Vagina (tissue), 2 donors: ENCODE data around the gene KDM6A.

Experiments used
- POLR2A ChIP-seq, 2 donors: fragments of 450-650 bp; IDR thresholded peaks; one replicate each; pipeline ENCODE4 v1.6.1; 2017; ENCODE audit warnings: antibody characterized with exemption in 2 of 2, mild to moderate bottlenecking in 2 of 2, moderate library complexity in 2 of 2
- POLR2AphosphoS5 ChIP-seq, 2 donors: sonication (generic); formaldehyde crosslinking; IDR thresholded peaks; one replicate each; pipeline ENCODE4 v1.9.0; 2017; ENCODE audit warnings: antibody characterized with exemption in 2 of 2, mild to moderate bottlenecking in 2 of 2, low read depth in 1 of 2; ENCODE audit not compliant: insufficient read depth in 1 of 2
- TF ChIP-seq, protein P1 (sequence below), 3 experiments: fragments of 450-650 bp in 2 of 3; fragments of 200-600 bp in 1 of 3; sonication (generic) in 1 of 3; IDR thresholded peaks; one replicate each; pipeline ENCODE4 v1.5.1; 2017 to 2019; ENCODE audit warnings: antibody characterized with exemption in 3 of 3, mild to moderate bottlenecking in 2 of 3, moderate library complexity in 2 of 3

- TF ChIP-seq POLR2AphosphoS5 (IDR thresholded peaks at IDR 0.05; ENCODE audit: insufficient read depth in 1 of 2, low read depth in 1 of 2): peak; percentile 86 to 88
- TF ChIP-seq, protein P1, sequence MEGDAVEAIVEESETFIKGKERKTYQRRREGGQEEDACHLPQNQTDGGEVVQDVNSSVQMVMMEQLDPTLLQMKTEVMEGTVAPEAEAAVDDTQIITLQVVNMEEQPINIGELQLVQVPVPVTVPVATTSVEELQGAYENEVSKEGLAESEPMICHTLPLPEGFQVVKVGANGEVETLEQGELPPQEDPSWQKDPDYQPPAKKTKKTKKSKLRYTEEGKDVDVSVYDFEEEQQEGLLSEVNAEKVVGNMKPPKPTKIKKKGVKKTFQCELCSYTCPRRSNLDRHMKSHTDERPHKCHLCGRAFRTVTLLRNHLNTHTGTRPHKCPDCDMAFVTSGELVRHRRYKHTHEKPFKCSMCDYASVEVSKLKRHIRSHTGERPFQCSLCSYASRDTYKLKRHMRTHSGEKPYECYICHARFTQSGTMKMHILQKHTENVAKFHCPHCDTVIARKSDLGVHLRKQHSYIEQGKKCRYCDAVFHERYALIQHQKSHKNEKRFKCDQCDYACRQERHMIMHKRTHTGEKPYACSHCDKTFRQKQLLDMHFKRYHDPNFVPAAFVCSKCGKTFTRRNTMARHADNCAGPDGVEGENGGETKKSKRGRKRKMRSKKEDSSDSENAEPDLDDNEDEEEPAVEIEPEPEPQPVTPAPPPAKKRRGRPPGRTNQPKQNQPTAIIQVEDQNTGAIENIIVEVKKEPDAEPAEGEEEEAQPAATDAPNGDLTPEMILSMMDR (IDR thresholded peaks at IDR 0.05): no peak
- peak; percentile 15 to 66 for TF ChIP-seq POLR2A (IDR thresholded peaks at IDR 0.05)
Measured at GRCh38 chrX:44872821-44873414, at the start of gene KDM6A.
